NCI-H1930 (cell line): ENCODE measurements around the gene KCNJ4.
"Not testable (repeated sequence)": the region's sequence is repeated elsewhere in the genome, so short reads cannot be mapped to it uniquely, and the experiment has no call there.

Experiments used
- DNase-seq, 2 experiments: peaks; one replicate each; lab custom pipeline; 2025; lab: John Stamatoyannopoulos, UW

KCNJ4 gene

GRCh38 chr22:38470179-38470578 is 15.2 kb upstream of the KCNJ4 start:
- not testable (repeated sequence) for DNase-seq

DNA sequence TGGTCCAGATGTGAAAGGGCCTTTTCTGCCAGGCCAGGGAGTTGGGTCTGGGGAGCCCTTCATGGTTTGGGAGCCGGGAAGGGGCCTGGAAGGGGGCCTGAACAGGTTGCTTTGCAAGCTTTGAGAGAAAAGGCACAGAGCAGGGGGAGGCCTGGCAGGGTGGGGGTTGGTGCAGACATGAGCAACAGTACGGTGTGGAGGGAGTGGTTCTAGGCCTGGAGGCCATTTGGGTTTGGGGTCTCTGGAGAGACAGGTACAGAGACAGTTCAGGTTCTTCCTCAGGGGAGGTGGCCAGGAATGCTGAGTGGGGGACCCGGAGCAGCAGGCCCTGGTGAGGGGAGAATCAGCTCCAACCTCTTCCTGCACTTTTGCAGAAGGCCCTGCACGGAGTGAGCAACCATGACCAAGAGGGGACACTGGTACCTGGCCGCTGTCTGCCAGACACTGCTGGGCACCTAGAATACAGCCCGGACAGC is 14.3 kb upstream of the KCNJ4 start:
- no peak for DNase-seq

GRCh38 chr22:38468443-38469305 is 13.7 kb upstream of the KCNJ4 start:
- DNase-seq: no peak

DNA sequence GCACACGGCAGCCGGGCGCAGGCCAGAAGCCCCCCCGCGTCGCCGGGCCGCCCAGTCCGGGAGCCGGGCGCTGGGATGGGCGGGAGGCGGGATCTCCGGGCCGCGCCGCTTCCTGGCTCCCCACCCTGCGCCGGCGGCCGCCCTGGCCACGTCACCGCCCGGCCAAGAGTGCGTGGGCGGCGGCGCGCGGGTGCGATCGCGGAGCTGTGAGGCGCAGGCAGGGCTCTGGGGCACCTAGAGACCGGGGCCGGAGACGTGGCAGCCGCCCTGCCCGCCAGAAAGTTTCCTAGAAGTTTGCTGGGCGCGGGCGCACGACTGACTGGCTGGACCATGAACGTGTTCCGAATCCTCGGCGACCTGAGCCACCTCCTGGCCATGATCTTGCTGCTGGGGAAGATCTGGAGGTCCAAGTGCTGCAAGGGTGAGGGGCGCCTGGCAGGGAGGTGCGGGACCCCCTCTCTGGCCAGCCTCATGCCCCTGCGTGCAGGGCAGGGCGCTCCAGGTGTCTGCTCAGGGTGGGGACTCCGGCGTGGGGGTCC is 13.0 kb upstream of the KCNJ4 start, which contains the start of gene KDELR3:
KDELR3 (plus strand) TSS at position 193 of the 539 bp plus-strand sequence; CDS start at position 331, 138 bp downstream.
- DNase-seq: no peak

DNA sequence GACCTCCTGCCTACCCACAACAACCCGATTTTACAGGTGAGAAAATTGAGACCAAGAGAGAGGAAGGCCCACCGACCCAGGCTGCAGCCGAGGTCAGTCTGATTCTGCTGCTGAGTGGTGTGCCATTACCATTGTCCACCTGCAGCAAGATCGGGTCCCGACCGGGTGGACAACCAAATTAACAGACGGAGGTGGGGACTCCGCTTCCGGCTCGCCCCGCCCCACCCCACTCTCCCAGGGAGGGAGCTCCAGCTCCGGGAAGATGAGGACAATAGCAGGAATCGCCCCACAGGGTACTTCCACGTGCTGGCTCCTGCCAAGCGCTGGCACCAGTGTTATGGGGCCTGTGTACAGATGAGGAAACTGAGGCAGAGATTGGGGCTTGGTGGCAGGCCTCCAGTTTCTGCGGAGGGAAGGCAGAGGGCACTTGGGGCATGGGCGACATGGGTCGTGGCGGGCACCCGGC is 12.5 kb upstream of the KCNJ4 start:
- no peak for DNase-seq

DNA sequence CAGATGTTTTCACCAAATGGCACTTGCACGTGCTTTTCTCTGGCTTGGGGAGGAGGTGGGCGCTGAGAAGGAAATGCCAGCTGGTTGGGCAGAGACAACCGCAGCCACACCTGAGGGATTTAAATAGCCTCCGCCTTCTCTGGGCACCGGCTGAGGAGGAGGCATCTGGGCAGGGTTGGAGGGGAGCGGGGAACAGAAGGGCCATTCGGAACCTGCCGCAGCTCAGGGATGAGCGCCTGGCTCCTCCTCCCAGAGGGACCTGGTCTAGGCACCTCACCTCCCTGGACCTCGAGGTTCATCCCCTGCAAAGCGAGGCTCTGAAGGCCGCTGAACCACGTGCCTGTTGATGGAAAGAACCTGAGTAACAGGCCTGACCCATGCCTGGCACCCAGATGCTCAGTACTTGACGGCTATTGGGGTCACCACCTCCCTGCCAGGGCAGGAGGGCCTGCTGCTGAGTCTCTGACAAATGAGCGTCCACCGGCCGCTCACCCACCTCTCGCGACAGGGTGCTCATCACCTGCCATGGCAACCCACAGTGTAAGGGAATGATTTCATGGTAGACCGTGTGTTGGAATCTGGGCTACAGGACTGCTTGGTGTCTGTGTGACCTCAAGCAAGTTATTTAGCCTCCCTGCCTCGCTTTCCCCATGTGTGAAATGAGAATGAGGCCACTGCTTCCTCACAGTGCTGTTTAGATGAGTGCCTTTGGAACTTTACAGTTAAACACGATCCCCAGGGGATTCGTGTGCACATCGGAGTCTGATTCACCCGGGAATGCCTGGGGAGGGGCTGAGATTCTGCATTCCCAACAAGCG is 10.9 kb upstream of the KCNJ4 start:
- DNase-seq: no peak

DNA sequence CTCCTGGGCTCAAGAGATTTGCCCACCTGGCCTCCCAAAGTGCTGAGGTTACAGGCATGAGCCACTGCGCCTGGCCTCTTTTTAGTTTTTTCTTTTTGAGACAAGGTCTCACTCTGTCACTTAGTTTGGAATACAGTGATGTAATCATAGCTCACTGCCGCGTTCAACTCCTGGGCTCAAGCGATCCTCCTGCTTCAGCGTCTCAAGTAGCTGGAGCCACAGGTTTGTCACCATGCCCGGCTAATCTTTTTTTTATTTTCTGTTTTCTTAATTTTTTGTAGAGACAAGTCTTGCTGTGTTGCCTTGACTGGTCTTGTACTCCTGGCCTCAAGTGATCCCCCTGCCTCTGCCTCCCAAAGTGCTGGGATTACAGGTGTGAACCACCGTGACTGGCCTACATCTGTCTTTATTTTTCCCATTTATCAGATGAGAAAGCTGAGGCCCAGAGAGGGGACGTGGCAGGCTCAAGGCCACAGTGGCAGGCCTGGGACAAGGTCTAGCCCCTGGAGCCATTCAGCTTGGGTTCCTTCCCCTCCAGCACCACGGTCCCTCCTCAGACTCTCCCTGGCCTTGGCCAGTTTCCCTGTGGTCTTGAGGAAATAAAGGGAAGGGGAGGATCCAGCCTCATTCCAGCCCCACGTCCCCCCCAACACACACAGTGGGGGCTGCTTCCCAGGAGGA is 10.1 kb upstream of the KCNJ4 start:
- DNase-seq: no peak

- DNase-seq: no peak
These were observed 8.2 kb upstream of the KCNJ4 start for GRCh38 chr22:38462960-38463784.

GRCh38 chr22:38461414-38462081 is 6.5 kb upstream of the KCNJ4 start:
- DNase-seq: peak; percentile 77 to 85

- no peak for DNase-seq
These were observed 6.0 kb upstream of the KCNJ4 start for GRCh38 chr22:38461057-38461413.

DNA sequence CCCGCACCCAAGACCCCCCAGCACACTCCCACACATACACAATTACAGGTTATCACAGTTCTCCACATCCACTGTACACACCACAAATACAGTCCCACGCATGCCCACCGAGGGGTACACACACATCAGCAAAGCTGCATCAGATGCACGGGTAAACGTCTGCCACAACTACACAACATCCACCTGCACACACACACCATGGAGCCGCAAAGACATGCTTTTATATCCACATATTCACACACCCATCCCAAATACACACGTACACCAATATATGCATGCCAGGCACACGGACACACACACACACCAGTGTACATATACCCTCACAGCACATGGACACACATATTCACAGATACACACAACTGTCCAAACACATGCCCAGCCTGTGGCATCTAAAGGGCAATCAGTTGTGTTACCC is 5.4 kb upstream of the KCNJ4 start:
- no peak for DNase-seq

DNA sequence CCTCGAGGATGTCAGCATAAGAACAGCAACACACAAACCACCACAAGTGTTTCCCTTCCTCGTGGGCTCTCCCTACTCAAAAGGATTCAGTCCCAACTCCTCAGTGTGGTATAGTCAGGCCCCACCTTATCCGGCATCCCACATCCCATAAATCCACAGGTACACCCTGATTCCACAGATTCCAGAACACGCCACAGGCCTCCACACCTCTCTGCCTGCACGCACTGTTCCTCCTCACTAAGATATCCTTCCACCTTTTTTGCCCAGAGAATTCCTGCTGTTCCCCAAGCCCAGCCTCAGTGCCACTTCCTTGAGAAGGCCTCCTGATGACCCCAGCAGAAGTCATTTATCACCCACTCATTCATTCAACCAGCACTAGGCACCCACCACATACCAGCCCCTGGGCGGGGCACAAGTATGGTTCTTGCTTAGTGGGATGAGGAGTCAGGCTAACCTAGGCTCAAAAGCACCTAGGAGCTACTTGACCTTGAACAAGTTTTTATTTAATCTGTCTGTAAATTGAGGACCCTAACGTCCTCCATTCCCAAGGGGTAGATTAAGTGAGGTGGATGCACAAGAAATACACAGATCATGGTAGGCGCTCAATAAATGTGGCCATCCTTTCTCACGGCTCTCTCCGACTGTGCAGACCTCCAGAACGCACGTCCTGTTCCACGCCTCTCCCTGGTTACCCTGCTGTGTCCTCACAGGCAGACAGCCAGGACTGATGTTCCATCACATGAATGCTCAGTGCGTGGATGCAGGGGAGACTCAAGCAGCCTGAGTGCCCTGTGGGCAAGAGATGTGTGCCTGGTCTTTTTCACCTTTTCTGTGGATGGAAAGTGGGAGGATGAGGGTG is 2.1 kb upstream of the KCNJ4 start:
- no peak for DNase-seq

DNA sequence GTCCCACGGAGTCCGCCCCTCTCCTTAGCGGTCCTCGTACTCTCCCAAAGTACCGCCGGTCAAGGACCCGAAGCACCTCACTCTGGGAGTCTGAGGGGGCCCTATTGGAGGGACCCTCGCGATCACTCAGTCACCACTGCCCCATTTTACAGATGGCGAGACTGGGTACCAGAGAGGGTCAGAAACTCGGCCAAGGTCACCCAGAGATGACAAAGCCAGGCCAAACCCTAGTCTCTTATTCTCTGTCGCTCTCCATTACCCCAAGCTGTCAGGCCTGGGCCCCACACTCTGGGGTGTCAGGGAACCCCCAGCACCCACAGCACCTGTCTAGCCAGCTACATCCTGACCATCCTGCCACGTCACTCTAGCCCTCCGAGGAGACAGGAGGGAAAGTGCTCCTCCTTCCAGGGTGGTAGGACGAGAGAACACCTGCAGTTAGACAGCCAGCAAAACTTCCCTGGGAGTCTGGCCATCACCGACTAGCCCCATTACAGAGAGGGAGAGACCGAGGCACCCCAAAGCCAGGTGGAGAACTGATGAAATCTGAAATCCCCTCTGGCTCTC is 1.4 kb upstream of the KCNJ4 start:
- DNase-seq: no peak

DNA sequence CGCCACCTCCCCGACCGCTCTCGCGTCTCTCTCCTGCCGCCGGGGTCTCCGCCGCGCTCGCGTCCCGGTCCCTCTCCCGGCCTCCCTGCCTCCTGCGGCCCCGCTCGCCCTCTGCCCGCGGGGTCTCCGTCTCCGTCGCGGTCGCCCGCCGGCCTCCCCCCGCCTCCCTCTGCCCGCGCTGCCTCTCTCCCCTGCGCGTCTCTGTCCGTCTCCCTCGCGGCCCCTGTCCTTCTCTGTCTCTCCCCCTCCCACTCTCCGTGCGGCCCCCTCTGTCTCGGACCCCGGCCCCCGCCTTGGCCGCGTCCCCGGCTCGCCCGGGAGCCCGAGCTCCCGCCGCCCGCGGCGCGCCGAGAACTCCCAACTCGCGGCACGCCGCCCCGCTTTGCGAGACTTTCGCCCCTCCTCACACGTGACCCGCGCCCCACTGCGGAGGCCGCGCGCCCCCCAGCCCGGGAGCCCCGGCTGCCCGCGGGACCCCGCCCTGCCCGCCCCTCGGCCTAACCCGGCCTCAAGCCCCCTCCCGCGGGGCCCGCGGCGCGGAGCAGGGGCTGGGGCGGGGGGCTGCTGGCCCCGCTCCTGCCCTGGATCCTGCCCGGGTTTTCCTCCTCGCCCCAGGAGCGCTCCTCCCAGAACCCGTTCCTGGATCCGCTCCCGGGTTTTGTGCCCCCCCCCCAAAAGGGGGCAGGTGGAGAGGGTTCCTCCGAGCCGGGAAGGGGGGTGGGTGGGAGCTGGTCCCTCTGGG is 702 bp upstream of the KCNJ4 start:
- DNase-seq: peak in 1 of 2 experiments; percentile 29

DNA sequence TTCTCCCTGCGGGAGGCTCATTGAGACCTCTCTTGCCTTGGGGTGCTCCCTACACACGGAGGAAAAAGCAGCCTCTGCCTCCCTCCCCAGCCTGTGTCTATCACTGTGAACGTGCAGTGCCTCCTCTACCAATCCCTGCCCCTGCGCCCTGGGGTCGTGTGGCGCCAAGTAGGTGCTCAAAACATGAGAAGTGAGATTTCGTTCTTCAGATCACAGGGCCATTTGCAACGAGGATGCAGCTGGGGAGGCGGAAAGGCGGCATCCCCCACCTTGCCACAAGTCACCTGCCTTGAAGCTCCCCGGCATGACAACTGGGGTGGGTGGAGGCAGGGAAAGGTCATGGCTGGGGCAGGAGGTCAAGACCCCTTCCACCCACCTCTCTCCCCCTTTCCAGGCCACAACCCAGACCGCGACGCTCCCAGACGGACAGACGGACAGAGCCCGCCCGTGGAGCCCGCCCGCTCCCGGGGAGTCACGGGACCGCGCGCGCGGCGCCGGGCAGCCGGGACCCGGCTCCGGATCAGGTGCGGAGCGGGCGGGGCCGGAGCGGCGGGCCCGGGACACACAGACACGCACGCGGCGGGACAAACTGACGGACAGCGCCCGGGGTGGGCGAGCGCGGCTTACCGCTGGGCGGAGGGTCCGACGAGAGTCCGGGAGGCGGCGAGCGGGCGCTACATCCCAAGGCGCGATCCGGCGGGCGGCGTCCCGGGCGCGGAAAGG is 485 bp downstream of the KCNJ4 start:
- no peak for DNase-seq

GRCh38 chr22:38453996-38454352 is 1.0 kb downstream of the KCNJ4 start:
- no peak for DNase-seq

DNA sequence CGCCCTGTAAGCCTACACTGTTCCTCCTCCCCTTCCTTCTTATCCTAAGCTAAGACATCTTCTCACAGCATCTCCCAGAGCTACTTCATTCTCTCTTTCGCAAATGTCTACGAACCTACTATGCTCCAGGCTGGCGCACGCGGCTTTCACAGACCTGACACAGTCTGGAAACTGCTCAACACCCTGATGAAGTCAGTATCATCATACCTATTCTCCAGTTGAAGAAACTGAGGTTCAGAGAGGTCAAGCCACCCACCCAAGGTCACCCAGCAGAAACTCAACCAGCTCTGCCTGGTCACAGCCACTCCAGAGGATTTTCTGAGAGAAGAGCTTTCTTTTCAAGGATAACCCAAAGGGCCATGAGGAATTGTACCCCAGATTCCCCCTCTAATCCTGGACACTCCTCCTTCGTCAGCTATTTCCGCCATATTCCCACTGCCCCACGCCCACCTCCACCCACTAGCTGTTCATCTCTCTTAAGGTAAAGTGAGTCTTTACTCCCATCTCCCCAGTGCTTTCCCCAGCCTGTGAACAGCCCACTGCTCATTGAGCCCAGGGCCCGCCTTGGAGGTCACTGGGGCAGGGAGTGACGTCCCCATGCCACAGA is 1.8 kb downstream of the KCNJ4 start:
- no peak for DNase-seq
